Measurements from ENCODE around the gene DEPDC4.

GRCh38 chr12:100263131-100263530 lies 3.7 kb downstream of the DEPDC4 start:
- TF ChIP-seq CTCF (conservative IDR thresholded peaks at IDR 0.05; ENCODE audit: low read depth, low read length) (no peak), EZH2 (IDR thresholded peaks at IDR 0.05; ENCODE audit: low read length, unreplicated experiment) (no peak), EZH2phosphoT487 (IDR thresholded peaks at IDR 0.05; ENCODE audit: borderline replicate concordance, low read length) (no peak)
